ENCODE results near the gene KRTAP4-2.
"Not testable (repeated sequence)": the region's sequence is repeated elsewhere in the genome, so short reads cannot be mapped to it uniquely, and the experiment has no call there.

KRTAP4-2 gene

GRCh38 chr17:41177727-41178271, at the start of gene KRTAP4-2:
KRTAP4-2 (minus strand) TSS chr17:41178221; CDS start chr17:41178164, 57 bp downstream.
- no peak for DNase-seq (ENCODE audit: low read depth)

GRCh38 chr17:41226598-41227095, 48.6 kb upstream of the KRTAP4-2 start, which contains the start of gene KRTAP9-2:
KRTAP9-2 (plus strand) TSS chr17:41226648; CDS start chr17:41226655, 7 bp downstream.
- DNase-seq (ENCODE audit: low read depth), result not testable (repeated sequence)

- DNase-seq (ENCODE audit: low read depth), result no peak
Observed at GRCh38 chr17:41226051-41226450, 48.0 kb upstream of the KRTAP4-2 start.

GRCh38 chr17:41223821-41224220, 45.8 kb upstream of the KRTAP4-2 start:
- no peak for DNase-seq (ENCODE audit: low read depth)

GRCh38 chr17:41215681-41216080, 37.7 kb upstream of the KRTAP4-2 start:
- DNase-seq (ENCODE audit: low read depth), result no peak

GRCh38 chr17:41212524-41213169, 34.6 kb upstream of the KRTAP4-2 start:
- DNase-seq (ENCODE audit: low read depth), result no peak

- no peak for DNase-seq (ENCODE audit: low read depth)
Observed at GRCh38 chr17:41211845-41212466, 33.9 kb upstream of the KRTAP4-2 start.

GRCh38 chr17:41199421-41200078, 21.5 kb upstream of the KRTAP4-2 start:
- DNase-seq (ENCODE audit: low read depth), result no peak

GRCh38 chr17:41196068-41196467, 18.0 kb upstream of the KRTAP4-2 start:
- no peak for DNase-seq (ENCODE audit: low read depth)

- no peak for DNase-seq (ENCODE audit: low read depth)
Observed at GRCh38 chr17:41190328-41190727, 12.3 kb upstream of the KRTAP4-2 start.

- not testable (repeated sequence) for DNase-seq (ENCODE audit: low read depth)
Observed at GRCh38 chr17:41189837-41190318, 11.9 kb upstream of the KRTAP4-2 start, which contains the start of gene KRTAP9-1. KRTAP9-1 (plus strand) TSS chr17:41189887; CDS start chr17:41189887, 0 bp downstream.

- no peak for DNase-seq (ENCODE audit: low read depth)
Observed at GRCh38 chr17:41186872-41187271, 8.9 kb upstream of the KRTAP4-2 start.

- no peak for DNase-seq (ENCODE audit: low read depth)
Observed at GRCh38 chr17:41185001-41185400, 7.0 kb upstream of the KRTAP4-2 start.

GRCh38 chr17:41184480-41184961, 6.5 kb upstream of the KRTAP4-2 start, which contains the start of gene KRTAP4-1:
KRTAP4-1 (minus strand) TSS chr17:41184911; CDS start chr17:41184854, 57 bp downstream.
- DNase-seq (ENCODE audit: low read depth), result no peak

GRCh38 chr17:41178843-41179616, 1.0 kb upstream of the KRTAP4-2 start:
- DNase-seq (ENCODE audit: low read depth), result no peak

- DNase-seq (ENCODE audit: low read depth), result no peak
Observed at GRCh38 chr17:41178341-41178740, 320 bp upstream of the KRTAP4-2 start.

GRCh38 chr17:41176744-41177387, 1.2 kb downstream of the KRTAP4-2 start:
- DNase-seq (ENCODE audit: low read depth), result no peak

- no peak for DNase-seq (ENCODE audit: low read depth)
Observed at GRCh38 chr17:41171886-41172285, 6.1 kb downstream of the KRTAP4-2 start.

GRCh38 chr17:41168121-41168520, 9.9 kb downstream of the KRTAP4-2 start, which contains the start of gene KRTAP4-3:
KRTAP4-3 (minus strand) TSS chr17:41168221; CDS start chr17:41168172, 49 bp downstream.
- no peak for DNase-seq (ENCODE audit: low read depth)

- DNase-seq (ENCODE audit: low read depth), result no peak
Observed at GRCh38 chr17:41167561-41167960, 10.5 kb downstream of the KRTAP4-2 start.

- no peak for DNase-seq (ENCODE audit: low read depth)
Observed at GRCh38 chr17:41163828-41164227, 14.2 kb downstream of the KRTAP4-2 start.

Measured in activated T-helper 1 cell treated with Interleukin-2 at 50 U/mL for 16 hours (primary cell).